ENCODE data around the gene SLC39A9. TPM values are rescaled to one million over a fixed set of nuclear protein-coding genes. Genes with fewer than 3 reads are reported as not detected.

SLC39A9 gene
- total and polyA plus RNA-seq, 7 experiments from 2014 or later, result 12.3 to 50.3 (median 34.4) TPM

GRCh38 chr14:69479696-69480095 lies 81.2 kb downstream of the SLC39A9 start:
- H3K9me3 ChIP-seq (ENCODE audit: control insufficient read depth in 2 of 3, low read length in 3 of 3), result no peaks in the 10 kb centered on the region
- no peak overlapping the region for H3K27ac ChIP-seq (ENCODE audit: low read depth, low read length)
- CTCF ChIA-PET, result interaction anchor here (0.6 kb wide), 1 partner anchor 242 kb away, joined by 4 read pairs; no protein-coding TSS in a partner anchor
- ATAC-seq (no peak), DNase-seq (no peak)
- H3K27me3 Mint-ChIP-seq, result peaks cover 19 to 32% (median 25%) of the 10 kb centered on the region in 5 donors
- H3K9me3 Mint-ChIP-seq, result peaks cover 0 to 4% (median 0%) of the 10 kb centered on the region in 11 donors
- H3K27me3 ChIP-seq (ENCODE audit: control insufficient read depth in 2 of 2, insufficient read depth in 2 of 2, low read length in 2 of 2), result no peaks in the 10 kb centered on the region
- intact Hi-C loops (cut with micrococcal nuclease), result no loop called here
- H3K4me1 ChIP-seq (ENCODE audit: control insufficient read depth in 2 of 2, insufficient read depth in 2 of 2, low read length in 2 of 2), result no peaks in the 10 kb centered on the region
- no peak overlapping the region for H3K4me3 Mint-ChIP-seq
- H3K27ac Mint-ChIP-seq, result no peak overlapping the region
- no peaks in the 10 kb centered on the region for H3K36me3 ChIP-seq (ENCODE audit: control insufficient read depth in 2 of 3, insufficient read depth in 3 of 3, low read length in 3 of 3)
- peaks cover 0 to 15% (median 5%) of the 10 kb centered on the region in 5 donors for H3K36me3 Mint-ChIP-seq
- POLR2A ChIA-PET, result no interaction called here
- no peak overlapping the region for H3K4me3 ChIP-seq (ENCODE audit: low read length)
- H3K4me1 Mint-ChIP-seq, result peaks cover 0 to 7% (median 3%) of the 10 kb centered on the region in 7 donors

- peaks cover 0 to 15% (median 5%) of the 10 kb centered on the region in 5 donors for H3K36me3 Mint-ChIP-seq
- peaks cover 0 to 7% (median 3%) of the 10 kb centered on the region in 7 donors for H3K4me1 Mint-ChIP-seq
- H3K9me3 Mint-ChIP-seq, result peaks cover 0 to 4% (median 0%) of the 10 kb centered on the region in 11 donors
- Histone ChIP-seq H3K36me3 (ENCODE audit: control insufficient read depth in 2 of 3, insufficient read depth in 3 of 3, low read length in 3 of 3) (no peaks in the 10 kb centered on the region), H3K27ac (ENCODE audit: low read depth, low read length) (no peak overlapping the region), H3K4me3 (ENCODE audit: low read length) (no peak overlapping the region), H3K27me3 (ENCODE audit: control insufficient read depth in 2 of 2, insufficient read depth in 2 of 2, low read length in 2 of 2) (no peaks in the 10 kb centered on the region), H3K9me3 (ENCODE audit: control insufficient read depth in 2 of 3, low read length in 3 of 3) (no peaks in the 10 kb centered on the region), H3K4me1 (ENCODE audit: control insufficient read depth in 2 of 2, insufficient read depth in 2 of 2, low read length in 2 of 2) (no peaks in the 10 kb centered on the region)
- DNase-seq (no peak), ATAC-seq (no peak)
- ChIA-PET CTCF (interaction anchor here (0.6 kb wide), 1 partner anchor 243 kb away, joined by 4 read pairs; no protein-coding TSS in a partner anchor), POLR2A (no interaction called here)
- H3K27ac Mint-ChIP-seq, result no peak overlapping the region
- intact Hi-C loops (cut with micrococcal nuclease), result no loop called here
- peaks cover 19 to 35% (median 25%) of the 10 kb centered on the region in 5 donors for H3K27me3 Mint-ChIP-seq
- no peak overlapping the region for H3K4me3 Mint-ChIP-seq
Observed at GRCh38 chr14:69480136-69480535, 81.6 kb downstream of the SLC39A9 start.

GRCh38 chr14:69481815-69482568 lies 83.5 kb downstream of the SLC39A9 start:
- no peaks in the 10 kb centered on the region for H3K27me3 ChIP-seq (ENCODE audit: control insufficient read depth in 2 of 2, insufficient read depth in 2 of 2, low read length in 2 of 2)
- no peak overlapping the region for H3K27ac Mint-ChIP-seq
- ChIA-PET POLR2A (no interaction called here), CTCF (interaction anchor here (0.6 kb wide), 1 partner anchor 1646 kb away, joined by 3 read pairs; no protein-coding TSS in a partner anchor)
- intact Hi-C loops (cut with micrococcal nuclease), result no loop called here
- H3K27ac ChIP-seq (ENCODE audit: low read depth, low read length), result no peak overlapping the region
- DNase-seq (no peak), ATAC-seq (peak; percentile 22)
- no peak overlapping the region for H3K4me3 ChIP-seq (ENCODE audit: low read length)
- H3K9me3 ChIP-seq (ENCODE audit: control insufficient read depth in 2 of 3, low read length in 3 of 3), result no peaks in the 10 kb centered on the region
- H3K4me1 Mint-ChIP-seq, result peaks cover 0 to 7% (median 3%) of the 10 kb centered on the region in 7 donors
- H3K27me3 Mint-ChIP-seq, result peaks cover 33 to 50% (median 42%) of the 10 kb centered on the region in 5 donors
- no peak overlapping the region for H3K4me3 Mint-ChIP-seq
- no peaks in the 10 kb centered on the region for H3K4me1 ChIP-seq (ENCODE audit: control insufficient read depth in 2 of 2, insufficient read depth in 2 of 2, low read length in 2 of 2)
- no peaks in the 10 kb centered on the region for H3K36me3 ChIP-seq (ENCODE audit: control insufficient read depth in 2 of 3, insufficient read depth in 3 of 3, low read length in 3 of 3)
- H3K36me3 Mint-ChIP-seq, result peaks cover 0 to 12% (median 0%) of the 10 kb centered on the region in 5 donors
- H3K9me3 Mint-ChIP-seq, result no peaks in the 10 kb centered on the region

- Histone ChIP-seq H3K9me3 (ENCODE audit: control insufficient read depth in 2 of 3, low read length in 3 of 3) (no peaks in the 10 kb centered on the region), H3K36me3 (ENCODE audit: control insufficient read depth in 2 of 3, insufficient read depth in 3 of 3, low read length in 3 of 3) (no peaks in the 10 kb centered on the region), H3K27me3 (ENCODE audit: control insufficient read depth in 2 of 2, insufficient read depth in 2 of 2, low read length in 2 of 2) (no peaks in the 10 kb centered on the region), H3K27ac (ENCODE audit: low read depth, low read length) (no peak overlapping the region), H3K4me3 (ENCODE audit: low read length) (no peak overlapping the region), H3K4me1 (ENCODE audit: control insufficient read depth in 2 of 2, insufficient read depth in 2 of 2, low read length in 2 of 2) (no peaks in the 10 kb centered on the region)
- POLR2A ChIA-PET, result no interaction called here
- CTCF ChIA-PET, result no interaction called here
- ATAC-seq (no peak), DNase-seq (no peak)
- H3K36me3 Mint-ChIP-seq, result peaks cover 0 to 7% (median 0%) of the 10 kb centered on the region in 5 donors
- H3K9me3 Mint-ChIP-seq, result no peaks in the 10 kb centered on the region
- no peak overlapping the region for H3K27ac Mint-ChIP-seq
- intact Hi-C loops (cut with micrococcal nuclease), result no loop called here
- H3K4me3 Mint-ChIP-seq, result peak overlapping the region in 3 of 10 donors; percentile 12 to 55 (median 55)
- peaks cover 40 to 62% (median 57%) of the 10 kb centered on the region in 5 donors for H3K27me3 Mint-ChIP-seq
- H3K4me1 Mint-ChIP-seq, result peaks cover 0 to 7% (median 3%) of the 10 kb centered on the region in 7 donors
Observed at GRCh38 chr14:69483765-69484443, 85.4 kb downstream of the SLC39A9 start.

GRCh38 chr14:69484444-69485314 lies 86.2 kb downstream of the SLC39A9 start, which contains the start of gene PLEKHD1:
PLEKHD1 (plus strand) TSS chr14:69484728; CDS start chr14:69484966, 238 bp downstream.
- ATAC-seq (no peak), DNase-seq (no peak)
- ChIA-PET CTCF (no interaction called here), POLR2A (no interaction called here)
- H3K27me3 ChIP-seq (ENCODE audit: control insufficient read depth in 2 of 2, insufficient read depth in 2 of 2, low read length in 2 of 2), result no peaks in the 10 kb centered on the region
- H3K9me3 ChIP-seq (ENCODE audit: control insufficient read depth in 2 of 3, low read length in 3 of 3), result no peaks in the 10 kb centered on the region
- H3K9me3 Mint-ChIP-seq, result no peaks in the 10 kb centered on the region
- peaks cover 0 to 3% (median 0%) of the 10 kb centered on the region in 5 donors for H3K36me3 Mint-ChIP-seq
- H3K36me3 ChIP-seq (ENCODE audit: control insufficient read depth in 2 of 3, insufficient read depth in 3 of 3, low read length in 3 of 3), result no peaks in the 10 kb centered on the region
- peak within 1 kb of the TSS in 3 of 10 donors; percentile 12 to 55 (median 55) for H3K4me3 Mint-ChIP-seq
- H3K27me3 Mint-ChIP-seq, result peaks cover 40 to 62% (median 57%) of the 10 kb centered on the region in 5 donors
- no peaks in the 10 kb centered on the region for H3K4me1 ChIP-seq (ENCODE audit: control insufficient read depth in 2 of 2, insufficient read depth in 2 of 2, low read length in 2 of 2)
- no peak within 1 kb of the TSS for H3K27ac Mint-ChIP-seq
- no peak within 1 kb of the TSS for H3K4me3 ChIP-seq (ENCODE audit: low read length)
- peaks cover 0 to 7% (median 3%) of the 10 kb centered on the region in 7 donors for H3K4me1 Mint-ChIP-seq
- intact Hi-C loops (cut with micrococcal nuclease), result no loop called here
- no peak within 1 kb of the TSS for H3K27ac ChIP-seq (ENCODE audit: low read depth, low read length)

- H3K9me3 ChIP-seq (ENCODE audit: control insufficient read depth in 2 of 3, low read length in 3 of 3), result no peaks in the 10 kb centered on the region
- Mint-ChIP-seq H3K27ac (no peak overlapping the region), H3K27me3 (peaks cover 36 to 59% (median 53%) of the 10 kb centered on the region in 5 donors), H3K36me3 (no peaks in the 10 kb centered on the region), H3K4me1 (peaks cover 0 to 7% (median 3%) of the 10 kb centered on the region in 7 donors), H3K4me3 (no peak overlapping the region), H3K9me3 (no peaks in the 10 kb centered on the region)
- H3K4me3 ChIP-seq (ENCODE audit: low read length), result no peak overlapping the region
- H3K4me1 ChIP-seq (ENCODE audit: control insufficient read depth in 2 of 2, insufficient read depth in 2 of 2, low read length in 2 of 2), result no peaks in the 10 kb centered on the region
- ChIA-PET POLR2A (no interaction called here), CTCF (no interaction called here)
- no peaks in the 10 kb centered on the region for H3K36me3 ChIP-seq (ENCODE audit: control insufficient read depth in 2 of 3, insufficient read depth in 3 of 3, low read length in 3 of 3)
- intact Hi-C loops (cut with micrococcal nuclease), result no loop called here
- no peaks in the 10 kb centered on the region for H3K27me3 ChIP-seq (ENCODE audit: control insufficient read depth in 2 of 2, insufficient read depth in 2 of 2, low read length in 2 of 2)
- ATAC-seq, result no peak
- DNase-seq, result no peak
- H3K27ac ChIP-seq (ENCODE audit: low read depth, low read length), result no peak overlapping the region
Observed at GRCh38 chr14:69485315-69485660, 86.8 kb downstream of the SLC39A9 start.

All from naive thymus-derived CD4-positive, alpha-beta T cell (primary cell).